Measurements from ENCODE around the gene CRCP. TPM values are rescaled to one million over a fixed set of nuclear protein-coding genes. Genes with fewer than 3 reads are reported as not detected.
A peak's percentile ranks its signal among the peaks of the same experiment; 100 is the strongest.

The CRCP gene
- total and polyA plus RNA-seq, 2 of the 13 experiments (the other 11 are each of a cell fraction or from before 2014, with no cell fraction given), result 22.7 to 31.0 TPM

- H4K20me1 ChIP-seq (ENCODE audit: insufficient read depth, low read length), result no peaks in the 10 kb centered on the region
- H3K4me2 ChIP-seq (ENCODE audit: low read depth, low read length), result peak overlapping the region; percentile 99
- intact Hi-C loops (cut with micrococcal nuclease; ENCODE audit: unreplicated experiment), result no loop called here
- H3K4me1 ChIP-seq (ENCODE audit: insufficient read depth, low read length), result peaks cover 26% of the 10 kb centered on the region
- H3K36me3 ChIP-seq (replicated peaks in 1 of 2; ENCODE audit: control insufficient read depth in 1 of 2, insufficient read depth in 2 of 2, low read length in 2 of 2), result no peaks in the 10 kb centered on the region
- no peaks in the 10 kb centered on the region for H3K9me3 ChIP-seq (ENCODE audit: low read length)
- in situ Hi-C loops (cut with HindIII; ENCODE audit: extremely low pct_ligation_motif_present, low pct_unique_long_range_greater_than_20kb), result no loop called here
- ATAC-seq (peak; percentile 91), DNase-seq (ENCODE audit: low spot score) (peak; percentile 56), FAIRE-seq (peak; percentile 15)
- H3K9ac ChIP-seq (ENCODE audit: insufficient read depth, low read depth, low read length), result peak overlapping the region; percentile 44; the same call in 1 of the 2 replicates
- no peak overlapping the region for H3K27ac ChIP-seq (ENCODE audit: extremely low read length, insufficient read depth, low read length)
- 4% methylated on average over 7 of the region's 16 CpGs for WGBS (ENCODE audit: low lambda C conversion rate)
- peak overlapping the region; percentile 99 for H2AFZ ChIP-seq (ENCODE audit: low read length)
- peaks cover 0 to 2% of the 10 kb centered on the region in 2 experiments; a peak in 1 of 5 replicates for H3K27me3 ChIP-seq (ENCODE audit: control insufficient read depth in 1 of 2, insufficient read depth in 2 of 2, low read length in 2 of 2)
- H3K4me3 ChIP-seq (replicated peaks in 1 of 3; ENCODE audit: insufficient read depth in 1 of 3, low read depth in 2 of 3, low read length in 3 of 3), result peak overlapping the region; percentile 55 to 62 (median 55)
- POLR2A ChIA-PET, result interaction anchor here (0.8 to 1.3 kb wide), 6 partner anchors 12 to 95 kb away, joined by 3 to 5 read pairs (median 4); partner anchors contain the start of genes ASL, CRCP and TPST1
- H3K79me2 ChIP-seq (ENCODE audit: insufficient read depth, low read length), result no peaks in the 10 kb centered on the region
- no TSS peak for BruUV-seq (replicated peaks)
- CTCF ChIA-PET (ENCODE audit: low intra/inter-chr PET ratio, low total read pairs), result no interaction called here
- TF ChIP-seq POLR2AphosphoS5 (IDR thresholded peaks at IDR 0.05; ENCODE audit: low read depth, low read length) (no peak), THAP9 (CRISPR knock-in tag; IDR thresholded peaks at IDR 0.05; ENCODE audit: borderline replicate concordance) (peak; percentile 57; the same call in 1 of the 2 replicates), ASH2L (IDR thresholded peaks at IDR 0.05; ENCODE audit: insufficient read length, low read depth, low read length) (no peak), ZNF574 (CRISPR knock-in tag; IDR thresholded peaks at IDR 0.05) (peak; percentile 38; the same call in 1 of the 2 replicates), THRA (CRISPR knock-in tag; IDR thresholded peaks at IDR 0.05; ENCODE audit: borderline replicate concordance) (peak; percentile 42; the same call in 1 of the 2 replicates), RELA (CRISPR knock-in tag; IDR thresholded peaks at IDR 0.05) (no peak), HNF1B (CRISPR knock-in tag; IDR thresholded peaks at IDR 0.05) (no peak), NR2F6 (IDR thresholded peaks at IDR 0.05) (no peak), NR2F6 (CRISPR knock-in tag; IDR thresholded peaks at IDR 0.05) (no peak)
- TF ChIP-seq, protein P1, sequence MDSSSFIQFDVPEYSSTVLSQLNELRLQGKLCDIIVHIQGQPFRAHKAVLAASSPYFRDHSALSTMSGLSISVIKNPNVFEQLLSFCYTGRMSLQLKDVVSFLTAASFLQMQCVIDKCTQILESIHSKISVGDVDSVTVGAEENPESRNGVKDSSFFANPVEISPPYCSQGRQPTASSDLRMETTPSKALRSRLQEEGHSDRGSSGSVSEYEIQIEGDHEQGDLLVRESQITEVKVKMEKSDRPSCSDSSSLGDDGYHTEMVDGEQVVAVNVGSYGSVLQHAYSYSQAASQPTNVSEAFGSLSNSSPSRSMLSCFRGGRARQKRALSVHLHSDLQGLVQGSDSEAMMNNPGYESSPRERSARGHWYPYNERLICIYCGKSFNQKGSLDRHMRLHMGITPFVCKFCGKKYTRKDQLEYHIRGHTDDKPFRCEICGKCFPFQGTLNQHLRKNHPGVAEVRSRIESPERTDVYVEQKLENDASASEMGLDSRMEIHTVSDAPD (CRISPR knock-in tag; IDR thresholded peaks at IDR 0.05), result 0 out of 2 replicates have a peak, but pooled peaks have one; percentile 23
- TF ChIP-seq, protein P2, sequence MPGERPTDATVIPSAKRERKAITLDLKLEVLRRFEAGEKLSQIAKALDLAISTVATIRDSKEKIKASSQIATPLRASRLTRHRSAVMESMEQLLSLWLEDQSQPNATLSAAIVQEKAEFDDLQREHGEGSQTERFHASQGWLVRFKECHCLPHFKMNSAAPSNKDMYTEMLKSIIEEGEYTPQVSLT (CRISPR knock-in tag; IDR thresholded peaks at IDR 0.05; ENCODE audit: borderline replicate concordance, low read depth), result no peak
These were observed 55.9 kb downstream of the CRCP start for GRCh38 chr7:66170309-66171231.

All from HepG2 (cell line).